Coronary artery (tissue), 2 donors: Measurements from ENCODE around the gene USP14.
"Not testable (repeated sequence)": the region's sequence is repeated elsewhere in the genome, so short reads cannot be mapped to it uniquely, and the experiment has no call there.

Source experiments
- DNase-seq: peaks from one replicate; pipeline ENCODE4 v3.0.0-alpha.2; 2017; ENCODE audit warnings: low spot score
- H3K27ac ChIP-seq, 2 donors: fragments of 200-600 bp; sonication (generic); one replicate each; pipeline ENCODE4 v1.5.1; 2016 to 2019
- H3K4me3 ChIP-seq: fragments of 200-600 bp; sonication (generic); 2 replicates; pipeline ENCODE4 v1.5.1; 2016; ENCODE audit warnings: mild to moderate bottlenecking, moderate library complexity
- TF ChIP-seq, protein P1 (sequence below): fragments of 200-600 bp; sonication (generic); IDR thresholded peaks from one replicate; pipeline ENCODE4 v1.5.1; 2019; ENCODE audit warnings: antibody characterized with exemption

USP14 gene

GRCh38 chr18:136433-136832, 21.9 kb upstream of the USP14 start:
- DNase-seq = no peak
- no peak overlapping the region for H3K27ac ChIP-seq
- TF ChIP-seq, protein P1, sequence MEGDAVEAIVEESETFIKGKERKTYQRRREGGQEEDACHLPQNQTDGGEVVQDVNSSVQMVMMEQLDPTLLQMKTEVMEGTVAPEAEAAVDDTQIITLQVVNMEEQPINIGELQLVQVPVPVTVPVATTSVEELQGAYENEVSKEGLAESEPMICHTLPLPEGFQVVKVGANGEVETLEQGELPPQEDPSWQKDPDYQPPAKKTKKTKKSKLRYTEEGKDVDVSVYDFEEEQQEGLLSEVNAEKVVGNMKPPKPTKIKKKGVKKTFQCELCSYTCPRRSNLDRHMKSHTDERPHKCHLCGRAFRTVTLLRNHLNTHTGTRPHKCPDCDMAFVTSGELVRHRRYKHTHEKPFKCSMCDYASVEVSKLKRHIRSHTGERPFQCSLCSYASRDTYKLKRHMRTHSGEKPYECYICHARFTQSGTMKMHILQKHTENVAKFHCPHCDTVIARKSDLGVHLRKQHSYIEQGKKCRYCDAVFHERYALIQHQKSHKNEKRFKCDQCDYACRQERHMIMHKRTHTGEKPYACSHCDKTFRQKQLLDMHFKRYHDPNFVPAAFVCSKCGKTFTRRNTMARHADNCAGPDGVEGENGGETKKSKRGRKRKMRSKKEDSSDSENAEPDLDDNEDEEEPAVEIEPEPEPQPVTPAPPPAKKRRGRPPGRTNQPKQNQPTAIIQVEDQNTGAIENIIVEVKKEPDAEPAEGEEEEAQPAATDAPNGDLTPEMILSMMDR = no peak
- H3K4me3 ChIP-seq = no peak overlapping the region

GRCh38 chr18:137327-137726, 21.0 kb upstream of the USP14 start:
- TF ChIP-seq, protein P1 = no peak
- no peak for DNase-seq
- Histone ChIP-seq H3K4me3 (no peak overlapping the region), H3K27ac (no peak overlapping the region)

- no peak overlapping the region for H3K27ac ChIP-seq
- no peak for DNase-seq
- H3K4me3 ChIP-seq = no peak overlapping the region
- TF ChIP-seq, protein P1 = no peak
Measured at GRCh38 chr18:140670-141266, 17.6 kb upstream of the USP14 start.

DNA sequence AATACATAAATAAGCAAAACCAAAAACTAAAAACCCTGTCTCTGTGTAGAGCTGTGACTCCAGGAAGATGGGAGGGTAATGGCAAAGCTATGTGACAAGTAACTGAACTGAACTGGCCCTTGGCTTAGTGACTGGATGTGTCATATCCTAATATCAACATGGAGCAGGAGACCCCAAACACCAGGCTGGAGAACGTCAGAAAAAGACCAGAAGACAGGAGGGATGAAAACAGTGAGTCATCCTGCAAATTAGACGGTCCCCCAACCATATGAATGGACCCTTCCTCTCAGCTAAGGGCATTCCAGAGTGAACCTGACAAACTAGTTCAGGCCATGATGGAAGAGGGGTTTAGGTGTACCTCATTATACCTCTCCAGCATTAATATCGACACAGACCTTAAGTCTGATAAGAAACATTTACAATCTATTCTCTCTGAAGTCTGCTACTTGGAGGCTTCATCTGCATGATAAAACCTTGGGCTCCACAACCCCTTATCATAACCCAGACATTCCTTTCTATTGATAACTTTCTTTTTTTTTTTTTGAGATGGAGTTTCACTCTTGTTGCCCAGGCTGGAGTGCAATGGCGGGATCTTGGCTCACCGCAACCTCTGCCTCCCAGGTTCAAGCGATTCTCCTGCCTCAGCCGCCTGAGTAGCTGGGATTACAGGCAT, 15.6 kb upstream of the USP14 start:
- not testable (repeated sequence) for H3K27ac ChIP-seq, DNase-seq, H3K4me3 ChIP-seq

DNA sequence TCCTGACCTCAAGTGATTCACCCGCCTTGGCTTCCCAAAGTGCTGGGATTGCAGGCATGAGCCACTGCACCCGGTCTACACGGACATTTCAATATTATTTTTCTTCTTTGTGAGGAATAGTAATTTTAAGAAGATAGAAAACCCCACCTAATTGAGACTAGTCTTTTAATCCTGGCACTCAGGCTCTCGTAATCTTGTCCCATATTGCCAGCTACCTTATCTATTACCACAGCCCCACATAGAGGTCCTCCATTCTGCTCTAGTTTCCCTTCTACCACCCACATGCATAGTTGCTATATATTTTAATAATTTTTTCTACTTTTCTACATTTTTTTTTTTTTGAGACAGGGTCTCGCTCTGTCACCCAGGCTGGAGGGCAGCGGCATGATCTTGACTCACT, 9.5 kb upstream of the USP14 start:
- Histone ChIP-seq H3K27ac (no peak overlapping the region), H3K4me3 (no peak overlapping the region)
- DNase-seq = no peak
- TF ChIP-seq, protein P1 = no peak

DNA sequence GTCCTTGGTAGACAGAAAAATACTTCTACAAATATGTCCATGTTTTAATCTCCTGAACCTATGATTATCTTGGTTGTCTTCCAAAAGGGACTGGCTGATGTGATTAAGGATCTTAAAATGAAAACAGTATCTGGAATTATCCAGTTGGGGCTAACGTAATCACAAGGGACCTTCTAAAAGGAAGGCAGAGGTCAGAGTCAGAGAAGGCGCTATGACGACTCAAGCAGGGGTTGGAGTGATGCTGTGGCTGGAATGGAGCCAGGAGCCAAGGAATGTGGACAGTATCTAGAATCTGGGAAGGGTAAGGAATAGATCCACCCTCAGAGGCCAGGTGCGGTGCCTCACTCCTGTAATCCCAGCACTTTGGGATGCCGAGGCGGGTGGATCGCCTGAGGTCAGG, 4.2 kb upstream of the USP14 start:
- no peak overlapping the region for H3K4me3 ChIP-seq
- H3K27ac ChIP-seq = no peak overlapping the region
- no peak for DNase-seq
- TF ChIP-seq, protein P1 = no peak

DNA sequence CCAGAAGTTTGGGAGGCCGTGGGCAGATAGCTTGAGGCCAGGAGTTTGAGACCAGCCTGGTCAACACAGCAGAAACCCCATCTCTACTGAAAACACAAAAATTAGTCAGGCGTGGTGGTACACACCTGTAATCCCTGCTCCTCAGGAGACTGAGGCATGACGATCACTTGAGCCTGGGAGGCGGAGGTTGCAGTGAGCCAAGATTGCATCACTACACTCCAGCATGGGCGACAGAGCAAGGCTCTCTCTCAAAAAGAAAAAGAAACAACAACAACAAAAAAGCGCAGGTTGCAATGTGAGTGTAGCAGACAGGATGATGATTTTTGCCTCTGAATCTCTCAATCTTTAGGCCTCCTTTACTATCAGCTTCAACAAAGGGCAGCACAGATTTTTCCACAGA, 2.7 kb upstream of the USP14 start:
- Histone ChIP-seq H3K27ac (no peak overlapping the region), H3K4me3 (no peak overlapping the region)
- TF ChIP-seq, protein P1 = no peak
- no peak for DNase-seq
